ENCODE results near the gene FAR2. TPM values are rescaled to one million over a fixed set of nuclear protein-coding genes. Genes with fewer than 3 reads are reported as not detected.

FAR2 gene
- total RNA-seq, 4 donors from 2014 or later: 0.62 to 4.1 (median 2.6) TPM

- in situ Hi-C loops (cut with MboI; ENCODE audit: low sequenced_read_pairs in 4 of 4): no loop called here
Measured at GRCh38 chr12:29329411-29329810, 180.3 kb downstream of the FAR2 start.

GRCh38 chr12:29333178-29333577 is 184.1 kb downstream of the FAR2 start:
- Histone ChIP-seq H3K9me3 (no peaks in the 10 kb centered on the region), H3K4me1 (no peaks in the 10 kb centered on the region), H3K36me3 (no peaks in the 10 kb centered on the region), H3K27me3 (no peaks in the 10 kb centered on the region), H3K4me3 (no peak overlapping the region), H3K27ac (no peak overlapping the region)
- no peak for TF ChIP-seq CTCF (IDR thresholded peaks at IDR 0.05 in 4 of 5, conservative IDR thresholded peaks at IDR 0.05 in 1 of 5)
- TF ChIP-seq POLR2A (IDR thresholded peaks at IDR 0.05): no peak
- ATAC-seq (no peak), DNase-seq (no peak)
- in situ Hi-C loops (cut with MboI; ENCODE audit: low sequenced_read_pairs in 4 of 4): no loop called here
- intact Hi-C loops (cut with DNase I; ENCODE audit: low total_unique reads): no loop called here

More at GRCh38 chr12:29329411-29329810, 180.3 kb downstream of the FAR2 start:
- Histone ChIP-seq H3K4me3 (no peak overlapping the region), H3K9me3 (no peaks in the 10 kb centered on the region), H3K27ac (no peak overlapping the region), H3K36me3 (no peaks in the 10 kb centered on the region), H3K4me1 (no peaks in the 10 kb centered on the region), H3K27me3 (no peaks in the 10 kb centered on the region)
- ATAC-seq (no peak), DNase-seq (no peak)
- TF ChIP-seq CTCF (IDR thresholded peaks at IDR 0.05 in 4 of 5, conservative IDR thresholded peaks at IDR 0.05 in 1 of 5): no peak
- TF ChIP-seq POLR2A (IDR thresholded peaks at IDR 0.05): no peak
- intact Hi-C loops (cut with DNase I; ENCODE audit: low total_unique reads): no loop called here

- TF ChIP-seq POLR2A (IDR thresholded peaks at IDR 0.05) (no peak), CTCF (IDR thresholded peaks at IDR 0.05 in 4 of 5, conservative IDR thresholded peaks at IDR 0.05 in 1 of 5) (no peak)
Measured at GRCh38 chr12:29334937-29335336, 185.9 kb downstream of the FAR2 start.

GRCh38 chr12:29337325-29337724 is 188.2 kb downstream of the FAR2 start:
- TF ChIP-seq POLR2A (IDR thresholded peaks at IDR 0.05) (no peak), CTCF (IDR thresholded peaks at IDR 0.05 in 4 of 5, conservative IDR thresholded peaks at IDR 0.05 in 1 of 5) (no peak)
- in situ Hi-C loops (cut with MboI; ENCODE audit: low sequenced_read_pairs in 4 of 4): no loop called here
- H3K9me3 ChIP-seq: no peaks in the 10 kb centered on the region
- DNase-seq (no peak), ATAC-seq (no peak)
- no peaks in the 10 kb centered on the region for H3K27me3 ChIP-seq
- no peak overlapping the region for H3K27ac ChIP-seq
- peaks cover 0 to 14% of the 10 kb centered on the region in 2 donors for H3K36me3 ChIP-seq
- H3K4me3 ChIP-seq: no peak overlapping the region
- H3K4me1 ChIP-seq: no peaks in the 10 kb centered on the region
- intact Hi-C loops (cut with DNase I; ENCODE audit: low total_unique reads): no loop called here

More at GRCh38 chr12:29334937-29335336, 185.9 kb downstream of the FAR2 start:
- in situ Hi-C loops (cut with MboI; ENCODE audit: low sequenced_read_pairs in 4 of 4): no loop called here
- no peak overlapping the region for H3K27ac ChIP-seq
- no peak for DNase-seq
- H3K36me3 ChIP-seq: no peaks in the 10 kb centered on the region
- no peaks in the 10 kb centered on the region for H3K4me1 ChIP-seq
- ATAC-seq: no peak
- H3K4me3 ChIP-seq: no peak overlapping the region
- H3K27me3 ChIP-seq: no peaks in the 10 kb centered on the region
- intact Hi-C loops (cut with DNase I; ENCODE audit: low total_unique reads): no loop called here
- H3K9me3 ChIP-seq: no peaks in the 10 kb centered on the region

Measured in gastrocnemius medialis (tissue), 4 donors.